GM12874 (cell line): ENCODE measurements around the gene ZNF580.

Experiments used
- TF ChIP-seq, protein P1 (sequence below): IDR thresholded peaks from 2 replicates; pipeline ENCODE4 v1.5.1; 2011; ENCODE audit warnings: low read depth, mild to moderate bottlenecking, control low read depth, low read length, moderate library complexity; ENCODE audit not compliant: insufficient read depth

ZNF580 gene

DNA sequence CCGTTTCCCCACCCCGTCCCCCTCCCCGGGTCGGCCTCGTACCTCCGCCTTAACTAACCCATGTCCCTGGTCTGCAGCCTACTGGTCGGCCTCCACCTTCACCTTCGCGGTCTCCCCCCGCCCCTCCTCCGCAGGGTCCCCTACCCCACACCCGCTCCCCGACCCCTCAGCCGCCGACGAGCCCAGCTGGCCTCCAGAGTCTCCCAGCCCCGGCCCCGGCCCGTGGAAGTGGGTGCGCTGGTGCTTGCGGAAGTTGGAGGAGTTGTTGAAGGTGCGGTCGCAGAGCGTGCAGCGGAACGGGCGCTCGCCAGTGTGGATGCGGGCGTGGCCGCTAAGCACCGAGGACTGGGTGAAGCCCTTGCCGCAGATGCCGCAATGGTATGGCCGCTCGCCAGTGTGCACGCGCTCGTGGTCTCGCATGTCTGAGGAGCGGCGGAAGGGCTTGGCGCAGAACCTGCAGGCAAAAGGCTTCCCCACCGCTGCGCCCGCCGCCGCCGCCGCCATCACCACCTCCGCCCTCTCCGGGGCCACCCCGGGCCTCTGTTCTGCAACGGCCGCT, 19.1 kb upstream of the ZNF580 start:
- TF ChIP-seq, protein P1, sequence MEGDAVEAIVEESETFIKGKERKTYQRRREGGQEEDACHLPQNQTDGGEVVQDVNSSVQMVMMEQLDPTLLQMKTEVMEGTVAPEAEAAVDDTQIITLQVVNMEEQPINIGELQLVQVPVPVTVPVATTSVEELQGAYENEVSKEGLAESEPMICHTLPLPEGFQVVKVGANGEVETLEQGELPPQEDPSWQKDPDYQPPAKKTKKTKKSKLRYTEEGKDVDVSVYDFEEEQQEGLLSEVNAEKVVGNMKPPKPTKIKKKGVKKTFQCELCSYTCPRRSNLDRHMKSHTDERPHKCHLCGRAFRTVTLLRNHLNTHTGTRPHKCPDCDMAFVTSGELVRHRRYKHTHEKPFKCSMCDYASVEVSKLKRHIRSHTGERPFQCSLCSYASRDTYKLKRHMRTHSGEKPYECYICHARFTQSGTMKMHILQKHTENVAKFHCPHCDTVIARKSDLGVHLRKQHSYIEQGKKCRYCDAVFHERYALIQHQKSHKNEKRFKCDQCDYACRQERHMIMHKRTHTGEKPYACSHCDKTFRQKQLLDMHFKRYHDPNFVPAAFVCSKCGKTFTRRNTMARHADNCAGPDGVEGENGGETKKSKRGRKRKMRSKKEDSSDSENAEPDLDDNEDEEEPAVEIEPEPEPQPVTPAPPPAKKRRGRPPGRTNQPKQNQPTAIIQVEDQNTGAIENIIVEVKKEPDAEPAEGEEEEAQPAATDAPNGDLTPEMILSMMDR, result no peak

DNA sequence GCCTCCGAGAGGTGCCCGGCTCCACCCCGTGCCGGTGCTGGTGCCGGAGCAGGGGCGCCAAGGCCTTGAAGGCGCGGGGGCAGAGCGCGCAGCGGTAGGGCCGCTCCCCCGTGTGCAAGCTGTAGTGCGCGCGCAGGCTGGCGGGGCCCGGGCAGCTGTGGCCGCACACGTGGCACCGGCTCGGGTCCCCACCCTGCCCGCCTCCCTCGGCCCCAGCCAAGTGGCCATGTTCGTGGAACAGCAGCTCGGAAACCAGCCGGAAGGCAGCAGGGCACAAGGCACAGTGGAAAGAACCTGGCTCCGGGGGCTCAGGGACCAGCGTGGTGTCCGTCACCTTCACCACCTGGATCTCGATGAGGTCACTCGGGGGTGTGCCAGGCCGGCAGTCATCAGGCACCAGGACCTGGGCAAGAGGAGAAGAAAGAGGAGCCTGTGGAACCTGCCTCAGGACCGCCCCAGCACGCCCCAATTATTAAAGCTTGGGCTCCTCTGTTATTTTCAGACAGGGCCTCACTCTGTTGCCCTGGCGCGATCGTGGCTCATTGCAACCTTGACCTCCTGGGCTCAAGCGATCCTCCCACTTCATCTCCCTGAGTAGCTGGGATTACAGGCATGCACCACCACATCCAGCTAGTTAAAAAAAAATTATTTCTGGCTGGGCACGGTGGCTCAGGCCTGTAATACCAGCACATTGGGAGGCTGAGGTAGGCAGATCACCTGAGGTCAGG, 18.4 kb upstream of the ZNF580 start:
- TF ChIP-seq, protein P1, result no peak

DNA sequence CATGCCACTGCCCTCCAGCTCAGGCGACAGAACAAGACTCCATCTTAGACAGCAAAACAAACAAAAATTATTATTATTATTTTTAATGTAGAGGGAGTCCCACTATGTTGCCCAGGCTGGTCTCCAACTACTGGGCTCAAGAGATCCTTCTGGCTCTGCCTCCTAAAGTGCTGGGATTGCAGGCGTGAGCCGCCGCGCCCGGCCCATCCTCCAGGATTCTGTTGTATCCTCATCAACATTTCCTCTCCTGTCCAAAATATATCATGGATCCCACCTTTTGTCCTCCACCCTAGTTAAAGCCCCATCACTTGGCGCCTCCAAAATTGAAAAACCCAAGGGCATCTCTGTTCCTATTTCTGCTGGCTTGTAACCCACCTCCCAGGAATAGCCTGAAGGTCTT, 17.7 kb upstream of the ZNF580 start:
- TF ChIP-seq, protein P1, result no peak

DNA sequence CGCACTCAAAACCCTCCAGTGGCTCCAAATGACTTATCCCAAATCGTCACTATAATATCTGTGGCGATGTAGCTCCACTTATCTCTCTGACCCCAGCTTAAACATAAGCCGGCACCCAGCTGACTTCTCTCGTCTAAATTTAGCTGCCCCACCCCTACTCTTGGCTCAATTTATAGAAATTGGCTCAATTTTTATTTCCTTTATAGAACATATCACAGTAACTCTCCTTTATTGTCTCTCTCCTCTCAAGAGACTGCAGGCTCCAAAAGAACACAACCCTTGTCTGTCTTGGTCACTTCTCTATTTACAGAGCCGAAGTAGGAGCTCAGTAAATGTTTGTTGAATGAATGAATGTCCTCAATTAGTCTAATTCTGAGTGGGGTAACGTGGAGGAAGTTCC, 17.2 kb upstream of the ZNF580 start:
- TF ChIP-seq, protein P1, result no peak

DNA sequence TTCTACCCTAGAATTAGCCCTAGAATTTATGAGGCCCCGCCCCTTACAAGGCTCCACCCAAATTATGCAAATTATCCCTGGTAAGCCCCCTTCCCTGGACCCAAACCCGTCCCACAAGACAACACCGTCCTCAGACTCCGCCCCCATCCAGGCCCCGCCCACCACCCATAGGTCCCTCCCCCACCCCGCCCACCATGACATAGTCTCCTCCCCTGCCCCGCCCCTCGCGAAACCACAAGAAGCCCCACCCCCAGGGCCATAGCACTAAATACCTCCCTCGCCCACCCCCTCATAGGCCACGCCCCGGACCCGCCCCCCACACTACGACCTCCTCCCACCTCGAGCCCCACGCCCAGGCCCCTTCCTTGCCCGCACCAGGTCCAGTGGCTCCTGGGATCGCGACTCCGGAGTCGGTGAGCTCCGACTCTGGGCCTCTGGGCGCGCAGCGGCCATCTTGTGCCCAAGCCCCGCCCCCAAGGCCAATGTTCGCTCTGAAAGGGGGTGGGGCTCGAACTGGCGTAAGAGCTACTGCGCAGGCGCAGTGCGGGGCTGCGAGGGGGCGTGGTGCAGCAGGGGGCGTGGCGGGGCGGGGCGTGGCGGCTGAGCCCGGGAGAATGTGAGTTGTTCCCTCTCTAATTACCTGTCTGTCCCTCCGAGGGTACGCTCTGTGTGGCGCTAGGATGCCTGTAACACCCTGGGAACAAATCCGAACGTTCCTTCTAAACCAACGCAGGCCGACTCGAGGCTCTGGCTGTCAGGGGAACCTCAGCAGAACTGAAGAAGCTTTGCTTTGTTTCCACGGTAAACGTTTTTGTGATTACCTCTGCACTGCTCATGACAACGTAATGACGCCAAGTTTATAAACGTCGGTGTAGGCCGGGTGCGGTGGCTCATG, 16.4 kb upstream of the ZNF580 start, which contains the start of gene ZNF784:
Gene ZNF784 (minus strand): TSS at position 458 of the 895 bp plus-strand sequence. CDS start 5 bp downstream, at position 453.
- TF ChIP-seq, protein P1, result no peak

DNA sequence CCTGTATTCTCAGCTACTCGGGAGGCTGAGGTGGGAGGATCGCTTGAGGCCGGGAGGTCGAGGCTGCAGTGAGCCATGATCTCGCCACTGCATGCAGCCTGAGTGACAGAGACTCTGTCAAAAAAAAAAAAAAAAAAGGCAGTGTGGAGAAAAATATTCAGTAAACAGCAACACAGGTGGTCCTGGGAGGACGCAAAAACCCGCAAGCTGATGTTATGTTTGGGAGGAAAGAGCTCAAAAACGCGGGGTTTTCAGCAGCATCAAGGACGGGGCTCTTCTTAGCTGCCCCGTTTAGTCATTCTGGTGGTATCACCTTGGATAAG, 15.8 kb upstream of the ZNF580 start:
- TF ChIP-seq, protein P1, result no peak

DNA sequence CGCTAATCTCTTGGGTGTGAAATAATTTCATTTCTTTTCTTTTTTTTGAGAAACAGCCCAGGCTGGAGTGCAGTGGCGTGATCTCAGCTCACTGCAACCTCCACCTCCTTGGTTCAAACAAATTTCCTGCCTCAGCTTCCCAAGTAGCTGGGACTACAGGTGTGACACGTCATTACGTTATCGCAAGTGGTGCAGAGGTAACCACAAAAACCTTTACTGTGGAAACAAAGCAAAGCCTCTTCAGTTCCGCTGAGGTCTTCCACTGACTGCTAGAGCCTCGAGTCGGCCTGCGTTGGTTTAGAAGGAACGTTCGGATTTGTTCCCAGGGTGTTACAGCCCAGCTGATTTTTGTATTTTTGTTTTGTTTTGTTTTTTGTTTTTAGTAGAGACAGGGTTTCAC, 14.5 kb upstream of the ZNF580 start:
- TF ChIP-seq, protein P1, result no peak
